ENCODE results near the gene GRK4. TPM values are rescaled to one million over a fixed set of nuclear protein-coding genes. Genes with fewer than 3 reads are reported as not detected.
"Not testable (repeated sequence)": the region's sequence is repeated elsewhere in the genome, so short reads cannot be mapped to it uniquely, and the experiment has no call there.

GRK4 gene
- polyA plus RNA-seq, 3 donors, result 5.9 to 8.2 (median 6.7) TPM

GRCh38 chr4:2940267-2941137, 22.9 kb upstream of the GRK4 start:
- no peak for DNase-seq (ENCODE audit: low read depth in 3 of 3, low spot score in 2 of 3)

GRCh38 chr4:2941138-2942036, 22.0 kb upstream of the GRK4 start:
- no peak for DNase-seq (ENCODE audit: low read depth in 3 of 3, low spot score in 2 of 3)

GRCh38 chr4:2942037-2942531, 21.3 kb upstream of the GRK4 start:
- no peak for DNase-seq (ENCODE audit: low read depth in 3 of 3, low spot score in 2 of 3)

GRCh38 chr4:2942532-2943363, 20.6 kb upstream of the GRK4 start:
- no peak for DNase-seq (ENCODE audit: low read depth in 3 of 3, low spot score in 2 of 3)

GRCh38 chr4:2943364-2944090, 19.8 kb upstream of the GRK4 start:
- no peak for DNase-seq (ENCODE audit: low read depth in 3 of 3, low spot score in 2 of 3)

- no peak for DNase-seq (ENCODE audit: low read depth in 3 of 3, low spot score in 2 of 3)
Measured at GRCh38 chr4:2944091-2944482, 19.3 kb upstream of the GRK4 start.

- no peak for DNase-seq (ENCODE audit: low read depth in 3 of 3, low spot score in 2 of 3)
Measured at GRCh38 chr4:2944586-2945526, 18.5 kb upstream of the GRK4 start.

- DNase-seq (ENCODE audit: low read depth in 3 of 3, low spot score in 2 of 3), result not testable (repeated sequence)
Measured at GRCh38 chr4:2945619-2946604, 17.5 kb upstream of the GRK4 start.

- DNase-seq (ENCODE audit: low read depth in 3 of 3, low spot score in 2 of 3), result no peak
Measured at GRCh38 chr4:2946812-2947600, 16.4 kb upstream of the GRK4 start.

- no peak for DNase-seq (ENCODE audit: low read depth in 3 of 3, low spot score in 2 of 3)
Measured at GRCh38 chr4:2947926-2948325, 15.4 kb upstream of the GRK4 start.

- DNase-seq (ENCODE audit: low read depth in 3 of 3, low spot score in 2 of 3), result no peak
Measured at GRCh38 chr4:2948895-2949781, 14.2 kb upstream of the GRK4 start.

GRCh38 chr4:2949782-2950125, 13.6 kb upstream of the GRK4 start:
- DNase-seq (ENCODE audit: low read depth in 3 of 3, low spot score in 2 of 3), result no peak

GRCh38 chr4:2950221-2950989, 13.0 kb upstream of the GRK4 start:
- no peak for DNase-seq (ENCODE audit: low read depth in 3 of 3, low spot score in 2 of 3)

GRCh38 chr4:2953496-2953895, 9.9 kb upstream of the GRK4 start:
- DNase-seq (ENCODE audit: low read depth in 3 of 3, low spot score in 2 of 3), result no peak

Measured in right renal cortex interstitium (tissue), 3 donors.